IMR-90 (cell line): ENCODE data around the gene GNAS-AS1.

Experiments used
- CEBPB ChIP-seq: IDR thresholded peaks from 2 replicates; pipeline ENCODE4 v1.6.1; 2012; ENCODE audit warnings: low read depth, low read length, improper control_type of control experiment
- CTCF ChIP-seq: conservative IDR thresholded peaks from 2 replicates; pipeline ENCODE4 v1.5.1; 2012; ENCODE audit warnings: mild to moderate bottlenecking, low read depth, low read length, improper control_type of control experiment
- ELK1 ChIP-seq: fragments of 150-350 bp; IDR thresholded peaks from 2 replicates; pipeline ENCODE4 v1.6.1; 2016; ENCODE audit warnings: low read depth, mild to moderate bottlenecking, low read length, moderate library complexity, borderline replicate concordance
- MAZ ChIP-seq: IDR thresholded peaks from 2 replicates; pipeline ENCODE4 v1.6.1; 2012; ENCODE audit warnings: low read depth, mild to moderate bottlenecking, low read length, improper control_type of control experiment, moderate library complexity, borderline replicate concordance
- RCOR1 ChIP-seq: IDR thresholded peaks from 2 replicates; pipeline ENCODE4 v1.6.1; 2012; ENCODE audit warnings: mild to moderate bottlenecking, low read length, improper control_type of control experiment; ENCODE audit not compliant: insufficient replicate concordance
- RFX5 ChIP-seq: IDR thresholded peaks from 2 replicates; pipeline ENCODE4 v1.8.0; 2012; ENCODE audit warnings: low read depth, mild to moderate bottlenecking, low read length, moderate library complexity

- no peak for TF ChIP-seq CTCF
- no peak for TF ChIP-seq RFX5
- no peak for TF ChIP-seq MAZ
- TF ChIP-seq RCOR1, result no peak
- no peak for TF ChIP-seq CEBPB
- TF ChIP-seq ELK1, result no peak
These were observed 37.4 kb upstream of the GNAS-AS1 start for GRCh38 chr20:58888103-58888502.
